GM18502 (cell line): ENCODE results near the gene ODAM.
"Not testable (repeated sequence)": the region's sequence is repeated elsewhere in the genome, so short reads cannot be mapped to it uniquely, and the experiment has no call there.

Source experiments
- ATAC-seq: cut with Tn5 transposase; IDR thresholded peaks from one replicate; pipeline ENCODE4 v1.9.1; 2021; ENCODE audit warnings: mild to moderate bottlenecking; ENCODE audit not compliant: unreplicated experiment, poor library complexity

ODAM gene

GRCh38 chr4:70216550-70216949 is 21.0 kb downstream of the ODAM start:
- not testable (repeated sequence) for ATAC-seq

GRCh38 chr4:70221389-70221788 is 25.9 kb downstream of the ODAM start:
- ATAC-seq = not testable (repeated sequence)

- ATAC-seq = not testable (repeated sequence)
These were observed 26.3 kb downstream of the ODAM start for GRCh38 chr4:70221818-70222217.

- no peak for ATAC-seq
These were observed 30.3 kb downstream of the ODAM start, which contains the start of gene FDCSP for GRCh38 chr4:70225824-70226223. Gene FDCSP, plus strand, starts transcription at chr4:70226124. Its CDS starts 5,071 bp downstream, at chr4:70231195.

- ATAC-seq = no peak
These were observed 40.6 kb downstream of the ODAM start for GRCh38 chr4:70236125-70236524.

- no peak for ATAC-seq
These were observed 43.8 kb downstream of the ODAM start for GRCh38 chr4:70239131-70239883.

- ATAC-seq = no peak
These were observed 44.5 kb downstream of the ODAM start for GRCh38 chr4:70239884-70240591.

GRCh38 chr4:70242297-70242696 is 46.8 kb downstream of the ODAM start, which contains the start of gene CSN3:
Gene CSN3, plus strand, starts transcription at chr4:70242597. Its CDS starts 2,223 bp downstream, at chr4:70244820.
- not testable (repeated sequence) for ATAC-seq

- no peak for ATAC-seq
These were observed 47.6 kb downstream of the ODAM start for GRCh38 chr4:70243091-70243490.

GRCh38 chr4:70251250-70251944 is 55.9 kb downstream of the ODAM start:
- no peak for ATAC-seq

- ATAC-seq = no peak
These were observed 56.4 kb downstream of the ODAM start for GRCh38 chr4:70251945-70252277.
